Medulla oblongata (tissue), 1 donor: ENCODE measurements around the gene PCA3.

Experiments used
- DNase-seq: peaks from one replicate; pipeline ENCODE4 v3.0.0-alpha.2; 2015; ENCODE audit errors: extremely low spot score

PCA3 gene

GRCh38 chr9:76827296-76828080, 63.2 kb downstream of the PCA3 start:
- no peak for DNase-seq

GRCh38 chr9:76828447-76828846, 64.2 kb downstream of the PCA3 start:
- DNase-seq: no peak

GRCh38 chr9:76835571-76836283, 71.5 kb downstream of the PCA3 start:
- no peak for DNase-seq
